ENCODE data around the gene NCOA5. TPM values are rescaled to one million over a fixed set of nuclear protein-coding genes. Genes with fewer than 3 reads are reported as not detected.

NCOA5 gene
- total RNA-seq, 1 donor from 2014 or later, result 34.9 TPM

DNA sequence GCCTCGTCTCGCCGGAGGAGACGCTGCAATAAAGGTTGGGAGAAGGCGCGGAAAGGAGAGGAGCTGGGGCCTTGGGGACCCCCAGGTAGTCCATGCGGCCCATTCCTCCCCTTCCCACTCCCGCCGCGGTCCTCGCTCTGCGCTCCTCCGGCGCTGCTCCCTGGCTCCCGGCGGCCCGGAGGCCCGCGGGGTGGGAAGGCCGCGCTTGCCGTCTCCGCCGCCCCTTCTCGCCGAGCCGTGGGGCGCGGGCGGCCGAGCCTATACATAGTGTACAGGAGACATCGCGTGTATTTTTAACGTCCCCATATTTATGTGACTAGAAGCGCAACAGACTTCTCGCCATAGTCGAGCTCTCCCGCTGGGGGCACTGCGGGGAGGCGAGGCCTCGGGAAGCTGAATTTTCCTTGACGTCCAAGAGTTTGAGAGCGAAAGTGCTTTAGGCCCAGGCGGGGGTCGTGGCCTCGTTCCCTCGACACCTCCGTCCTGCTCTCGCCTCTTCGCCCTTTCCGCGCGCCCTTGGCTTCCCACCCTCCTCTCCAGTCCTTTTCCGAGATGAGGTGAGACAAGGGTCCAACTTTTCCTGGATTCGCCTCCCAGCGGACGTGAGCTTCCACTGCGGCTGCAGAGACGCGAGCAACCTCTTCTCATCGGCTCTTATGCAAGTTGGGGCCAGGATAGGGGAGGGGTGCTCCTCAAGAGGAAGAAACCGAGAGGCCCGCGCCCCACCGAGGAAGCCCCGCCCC is 31.7 kb downstream of the NCOA5 start:
- H3K9me3 Mint-ChIP-seq (ENCODE audit: unreplicated experiment), result no peaks in the 10 kb centered on the region
- peaks cover 33% of the 10 kb centered on the region for H3K36me3 Mint-ChIP-seq (ENCODE audit: low read depth, unreplicated experiment)
- H3K27ac Mint-ChIP-seq (ENCODE audit: unreplicated experiment), result no peak overlapping the region

DNA sequence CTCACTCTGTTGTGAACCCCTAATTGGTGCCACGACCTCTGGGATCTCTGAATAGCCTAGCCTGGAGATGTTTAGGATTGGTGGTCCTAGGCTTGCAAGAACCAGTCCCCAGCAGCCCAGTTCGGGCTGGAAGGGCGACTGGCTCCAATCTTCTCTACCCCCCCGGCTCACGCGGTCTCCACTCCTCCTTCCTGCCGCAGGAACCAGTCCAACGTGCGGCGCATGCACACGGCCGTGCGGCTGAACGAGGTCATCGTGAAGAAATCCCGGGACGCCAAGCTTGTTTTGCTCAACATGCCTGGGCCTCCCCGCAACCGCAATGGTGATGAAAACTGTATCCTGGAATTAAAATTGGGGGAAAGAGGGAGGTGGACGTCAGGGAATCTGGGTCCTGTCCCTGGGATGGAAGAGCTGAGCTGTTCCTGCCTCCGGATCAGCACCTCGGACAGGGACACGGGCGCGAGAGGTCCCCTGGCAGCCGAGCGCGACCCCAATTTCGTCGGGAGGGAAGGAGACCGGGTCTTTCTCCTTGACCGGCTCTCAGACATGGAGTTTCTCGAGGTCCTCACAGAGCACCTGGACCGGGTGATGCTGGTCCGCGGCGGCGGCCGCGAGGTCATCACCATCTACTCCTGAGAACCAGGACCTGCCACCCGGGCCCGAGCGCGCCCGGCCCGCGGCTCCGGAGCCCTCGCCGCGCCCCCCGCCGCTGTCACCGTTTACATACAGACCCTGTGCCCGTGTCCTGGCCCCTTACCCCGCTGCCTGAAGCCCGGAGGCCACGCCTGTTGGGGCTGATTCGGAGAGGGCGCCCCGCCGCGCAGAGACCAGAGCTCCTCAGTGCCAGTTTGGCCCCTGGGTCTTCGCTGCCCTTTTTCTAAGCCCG is 32.5 kb downstream of the NCOA5 start:
- H3K4me1 Mint-ChIP-seq (ENCODE audit: unreplicated experiment), result peaks cover 38% of the 10 kb centered on the region
- no peak overlapping the region for H3K27ac Mint-ChIP-seq (ENCODE audit: unreplicated experiment)
- no peaks in the 10 kb centered on the region for H3K9me3 Mint-ChIP-seq (ENCODE audit: unreplicated experiment)
- no peak overlapping the region for H3K4me3 Mint-ChIP-seq (ENCODE audit: unreplicated experiment)
- peak; percentile 79 for DNase-seq (ENCODE audit: low spot score)
- peaks cover 22% of the 10 kb centered on the region for H3K27me3 Mint-ChIP-seq (ENCODE audit: unreplicated experiment)
- H3K36me3 Mint-ChIP-seq (ENCODE audit: low read depth, unreplicated experiment), result peaks cover 27% of the 10 kb centered on the region
- TF ChIP-seq, protein P1, sequence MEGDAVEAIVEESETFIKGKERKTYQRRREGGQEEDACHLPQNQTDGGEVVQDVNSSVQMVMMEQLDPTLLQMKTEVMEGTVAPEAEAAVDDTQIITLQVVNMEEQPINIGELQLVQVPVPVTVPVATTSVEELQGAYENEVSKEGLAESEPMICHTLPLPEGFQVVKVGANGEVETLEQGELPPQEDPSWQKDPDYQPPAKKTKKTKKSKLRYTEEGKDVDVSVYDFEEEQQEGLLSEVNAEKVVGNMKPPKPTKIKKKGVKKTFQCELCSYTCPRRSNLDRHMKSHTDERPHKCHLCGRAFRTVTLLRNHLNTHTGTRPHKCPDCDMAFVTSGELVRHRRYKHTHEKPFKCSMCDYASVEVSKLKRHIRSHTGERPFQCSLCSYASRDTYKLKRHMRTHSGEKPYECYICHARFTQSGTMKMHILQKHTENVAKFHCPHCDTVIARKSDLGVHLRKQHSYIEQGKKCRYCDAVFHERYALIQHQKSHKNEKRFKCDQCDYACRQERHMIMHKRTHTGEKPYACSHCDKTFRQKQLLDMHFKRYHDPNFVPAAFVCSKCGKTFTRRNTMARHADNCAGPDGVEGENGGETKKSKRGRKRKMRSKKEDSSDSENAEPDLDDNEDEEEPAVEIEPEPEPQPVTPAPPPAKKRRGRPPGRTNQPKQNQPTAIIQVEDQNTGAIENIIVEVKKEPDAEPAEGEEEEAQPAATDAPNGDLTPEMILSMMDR (IDR thresholded peaks at IDR 0.05; ENCODE audit: unreplicated experiment), result no peak

More for the DNA sequence above, 31.7 kb downstream of the NCOA5 start:
- peak overlapping the region; percentile 59 for H3K4me3 Mint-ChIP-seq (ENCODE audit: unreplicated experiment)
- H3K4me1 Mint-ChIP-seq (ENCODE audit: unreplicated experiment), result peaks cover 38% of the 10 kb centered on the region
- TF ChIP-seq, protein P1 (IDR thresholded peaks at IDR 0.05; ENCODE audit: unreplicated experiment), result peak; percentile 53
- peak; percentile 55 for DNase-seq (ENCODE audit: low spot score)
- H3K27me3 Mint-ChIP-seq (ENCODE audit: unreplicated experiment), result peaks cover 21% of the 10 kb centered on the region

DNA sequence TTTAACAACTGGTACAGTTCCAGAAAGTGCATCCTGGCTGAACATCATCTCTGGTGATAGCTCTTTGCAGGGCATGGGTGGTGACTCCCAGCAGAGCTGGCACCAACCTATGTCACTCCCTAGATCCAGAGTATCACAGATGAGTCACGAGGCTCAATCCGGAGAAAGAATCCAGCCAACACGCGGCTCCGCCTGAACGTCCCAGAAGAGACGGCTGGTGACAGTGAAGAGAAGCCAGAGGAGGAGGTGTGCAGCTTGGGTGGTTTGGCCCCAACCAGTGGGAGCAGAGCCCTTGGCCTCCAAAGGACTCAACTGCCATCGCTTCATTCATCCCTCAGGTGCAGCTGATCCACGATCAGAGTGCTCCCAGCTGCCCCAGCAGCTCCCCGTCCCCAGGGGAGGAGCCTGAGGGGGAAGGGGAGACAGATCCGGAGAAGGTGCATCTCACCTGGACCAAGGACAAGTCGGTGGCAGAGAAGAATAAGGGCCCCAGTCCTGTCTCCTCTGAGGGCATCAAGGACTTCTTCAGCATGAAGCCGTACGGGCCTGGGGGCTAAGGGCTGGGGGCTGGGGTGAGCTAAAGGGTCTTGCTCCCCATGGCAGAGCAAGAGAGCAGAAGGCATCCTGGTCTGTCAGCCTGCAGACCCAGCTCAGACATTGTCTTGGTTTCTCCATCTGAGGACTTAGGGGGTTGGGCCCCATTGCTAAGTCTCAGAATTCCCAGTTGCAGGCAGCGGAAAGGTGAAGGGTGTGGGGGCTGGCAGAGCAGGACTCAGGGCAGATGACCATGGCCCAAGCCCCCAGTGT is 33.5 kb downstream of the NCOA5 start:
- no peaks in the 10 kb centered on the region for H3K9me3 Mint-ChIP-seq (ENCODE audit: unreplicated experiment)
- peaks cover 23% of the 10 kb centered on the region for H3K27me3 Mint-ChIP-seq (ENCODE audit: unreplicated experiment)

DNA sequence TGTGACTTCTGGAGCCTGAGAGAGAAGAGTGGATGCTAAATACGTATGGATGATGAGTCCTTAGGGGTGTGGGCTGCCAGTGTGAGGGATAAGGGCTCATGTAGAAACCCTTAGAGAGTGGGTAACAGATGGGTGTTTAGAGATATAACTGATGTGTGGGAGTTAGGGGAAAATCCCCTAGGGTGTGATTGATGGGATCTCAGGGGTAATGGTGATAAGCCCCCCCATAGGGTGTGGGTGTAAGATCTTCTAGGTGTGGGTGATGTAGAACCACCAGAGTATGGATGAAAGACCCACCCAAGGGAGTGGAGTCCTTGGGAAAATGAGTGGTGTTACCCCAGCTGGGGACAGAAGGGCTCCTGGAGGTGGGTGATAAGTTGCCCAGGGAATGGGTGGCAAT is 34.5 kb downstream of the NCOA5 start:
- no peak overlapping the region for H3K27ac Mint-ChIP-seq (ENCODE audit: unreplicated experiment)
- DNase-seq (ENCODE audit: low spot score), result no peak
- H3K4me3 Mint-ChIP-seq (ENCODE audit: unreplicated experiment), result no peak overlapping the region
- TF ChIP-seq, protein P1 (IDR thresholded peaks at IDR 0.05; ENCODE audit: unreplicated experiment), result no peak
- peaks cover 31% of the 10 kb centered on the region for H3K27me3 Mint-ChIP-seq (ENCODE audit: unreplicated experiment)
- peaks cover 16% of the 10 kb centered on the region for H3K36me3 Mint-ChIP-seq (ENCODE audit: low read depth, unreplicated experiment)
- no peaks in the 10 kb centered on the region for H3K9me3 Mint-ChIP-seq (ENCODE audit: unreplicated experiment)
- peaks cover 20% of the 10 kb centered on the region for H3K4me1 Mint-ChIP-seq (ENCODE audit: unreplicated experiment)

More for the DNA sequence above, 33.5 kb downstream of the NCOA5 start:
- no peak for DNase-seq (ENCODE audit: low spot score)
- Mint-ChIP-seq H3K36me3 (ENCODE audit: low read depth, unreplicated experiment) (peaks cover 21% of the 10 kb centered on the region), H3K4me1 (ENCODE audit: unreplicated experiment) (peaks cover 29% of the 10 kb centered on the region), H3K27ac (ENCODE audit: unreplicated experiment) (no peak overlapping the region), H3K4me3 (ENCODE audit: unreplicated experiment) (no peak overlapping the region)
- TF ChIP-seq, protein P1 (IDR thresholded peaks at IDR 0.05; ENCODE audit: unreplicated experiment), result no peak

All from endothelial cell (in vitro differentiated cells).